Measurements from ENCODE around the gene DMPK.
A peak's percentile ranks its signal among the peaks of the same experiment; 100 is the strongest.

Gene DMPK

GRCh38 chr19:45785097-45785496 is 2.8 kb upstream of the DMPK start:
- DNase-seq = no peak

GRCh38 chr19:45784096-45784495 is 1.8 kb upstream of the DMPK start:
- no peak for DNase-seq

DNA sequence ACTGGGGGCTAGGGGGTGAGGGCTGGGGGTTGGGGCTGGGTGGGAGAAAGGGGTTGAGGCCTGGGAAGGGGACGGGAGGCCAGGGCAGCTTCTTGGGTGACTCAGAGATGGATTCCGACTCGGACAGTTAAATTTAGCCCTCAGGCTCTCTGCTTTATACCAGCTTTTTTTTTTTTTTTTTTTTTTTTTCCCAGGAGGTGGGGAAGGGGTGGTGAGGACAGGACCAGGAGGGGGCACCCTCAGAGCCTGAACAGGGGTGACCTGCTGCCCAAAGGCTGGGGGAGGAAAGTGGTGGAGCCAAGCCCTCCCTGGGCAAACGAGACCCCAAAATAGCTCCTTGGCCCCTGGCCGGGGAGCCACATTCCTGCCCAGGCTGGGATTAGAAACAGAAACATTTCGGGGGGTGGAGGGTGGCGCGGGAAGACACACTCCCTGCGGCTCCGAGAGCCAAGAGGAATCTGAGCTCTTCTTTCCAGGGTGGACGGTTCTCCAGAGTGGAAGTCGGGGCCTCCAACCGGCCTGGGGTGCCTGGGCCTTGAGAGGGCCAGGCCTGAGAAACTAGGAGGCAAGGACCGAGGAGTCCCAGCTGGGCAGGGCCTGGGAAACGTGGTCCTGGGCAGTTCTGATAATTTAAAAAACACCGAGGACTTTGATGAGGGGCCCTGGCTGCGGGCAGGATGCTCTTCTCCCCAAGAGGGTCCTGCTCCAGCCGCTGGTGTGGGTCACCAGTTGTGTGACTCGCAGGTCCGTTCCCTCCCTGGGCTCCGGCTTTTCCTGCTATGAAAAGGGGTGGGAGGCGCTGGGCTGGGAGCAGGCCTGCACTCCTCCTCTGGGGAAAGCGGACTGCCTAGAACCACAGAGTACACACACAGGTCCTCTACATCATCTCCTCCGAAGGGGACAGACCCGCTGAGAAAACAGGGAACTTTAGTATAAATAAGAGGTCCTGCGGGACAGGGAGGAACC is 813 bp upstream of the DMPK start:
- no peak for DNase-seq

DNA sequence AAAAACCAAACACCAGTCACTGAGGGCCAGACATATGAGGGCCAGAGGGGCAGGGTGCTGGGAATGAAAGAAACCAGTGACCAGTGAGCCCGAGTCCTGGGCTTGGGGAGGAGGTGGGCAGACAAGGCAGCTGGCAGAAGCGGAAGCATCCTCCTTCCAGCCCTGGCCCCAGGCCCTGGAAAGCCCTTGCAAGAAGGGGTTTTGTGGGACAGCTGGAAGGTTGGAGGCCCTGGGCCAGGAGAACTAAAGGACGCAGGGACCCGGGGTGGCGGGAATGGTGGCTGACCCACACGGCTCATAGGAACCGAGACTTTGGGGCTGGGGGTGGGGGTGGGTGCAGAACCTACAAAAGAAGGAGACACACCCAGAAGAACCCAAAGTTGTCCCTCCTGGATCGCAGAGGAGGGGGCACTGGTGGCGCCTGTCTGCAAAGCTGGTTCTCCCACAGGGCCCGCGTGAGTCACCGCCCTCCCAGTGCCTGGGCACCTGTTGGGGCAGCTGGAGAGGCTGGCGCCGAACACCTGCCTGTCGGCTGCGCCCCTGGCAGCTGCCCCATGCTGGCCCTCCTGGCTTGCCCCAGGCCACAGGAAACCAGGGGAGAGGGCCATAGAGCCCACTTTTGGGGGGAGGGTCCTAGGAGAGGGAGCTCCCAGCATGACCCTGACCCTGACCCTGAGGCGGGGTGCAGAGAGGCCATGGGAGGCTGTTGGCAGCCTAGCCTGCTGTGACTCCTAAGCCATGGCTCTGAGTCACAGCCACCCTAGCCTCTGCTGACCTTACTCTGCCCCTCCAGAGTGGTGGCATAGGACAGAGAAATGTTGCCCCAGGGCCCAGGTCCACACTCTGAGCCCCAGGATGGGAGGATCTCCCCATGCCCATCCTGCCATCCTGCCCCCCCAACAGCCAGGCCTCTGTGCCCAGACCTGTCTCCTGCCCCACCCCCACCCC is 802 bp downstream of the DMPK start:
- no peak for DNase-seq

- no peak for DNase-seq
These were observed 1.7 kb downstream of the DMPK start for GRCh38 chr19:45780448-45781213.

- DNase-seq = no peak
These were observed 2.2 kb downstream of the DMPK start for GRCh38 chr19:45780146-45780447.

- peak; percentile 38 to 77 (median 58) for DNase-seq
These were observed 2.8 kb downstream of the DMPK start for GRCh38 chr19:45779231-45780145.

DNA sequence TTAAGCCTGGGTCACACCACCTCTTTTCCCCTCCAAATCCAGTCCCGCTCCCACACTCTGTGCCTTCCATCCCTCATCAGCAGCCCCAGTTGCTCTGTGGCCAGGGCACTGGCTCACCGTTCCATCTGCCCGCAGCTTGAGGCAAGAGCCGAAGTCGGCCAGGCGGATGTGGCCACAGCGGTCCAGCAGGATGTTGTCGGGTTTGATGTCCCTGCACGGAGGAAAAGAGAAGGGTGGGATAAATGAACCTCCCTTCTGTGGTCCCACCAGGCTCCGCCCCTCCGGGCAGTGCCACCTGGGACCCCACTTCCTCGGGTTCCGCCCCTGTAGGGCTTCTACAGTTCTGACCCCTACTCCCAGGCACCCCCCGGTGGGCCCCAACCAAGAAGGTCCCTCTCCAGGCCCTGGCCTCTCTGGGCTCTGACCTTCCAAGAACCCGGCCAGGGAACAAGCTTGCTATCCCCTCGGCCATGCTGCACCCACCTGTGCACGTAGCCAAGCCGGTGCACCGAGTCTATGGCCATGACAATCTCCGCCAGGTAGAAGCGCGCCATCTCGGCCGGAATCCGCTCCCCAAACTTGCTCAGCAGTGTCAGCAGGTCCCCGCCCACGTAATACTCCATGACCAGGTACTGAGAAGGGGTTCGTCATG is 4.2 kb downstream of the DMPK start:
- DNase-seq = no peak

DNA sequence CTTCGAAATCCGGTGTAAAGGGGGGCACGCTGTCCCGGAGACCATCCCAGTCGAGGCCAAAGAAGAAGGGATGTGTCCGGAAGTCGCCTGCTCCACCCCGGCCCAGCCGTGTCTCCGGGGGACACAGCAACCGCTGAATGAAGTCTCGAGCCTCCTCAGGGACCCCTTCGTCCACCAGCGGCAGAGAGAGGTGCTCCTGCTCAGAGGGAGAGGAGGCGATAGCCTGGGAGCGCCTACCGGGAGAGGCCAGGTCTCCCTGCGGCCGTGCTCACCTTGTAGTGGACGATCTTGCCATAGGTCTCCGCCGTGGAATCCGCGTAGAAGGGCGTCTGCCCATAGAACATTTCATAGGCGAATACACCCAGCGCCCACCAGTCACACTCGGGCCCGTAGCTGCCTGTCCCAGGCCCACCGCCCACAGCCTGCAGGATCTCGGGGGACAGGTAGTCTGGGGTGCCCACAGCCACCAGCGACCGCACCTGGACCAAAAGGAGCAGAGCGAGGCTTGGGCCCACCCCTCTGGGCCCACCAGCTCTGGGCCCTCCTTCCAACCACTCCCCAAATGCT is 4.8 kb downstream of the DMPK start:
- DNase-seq = no peak

DNA sequence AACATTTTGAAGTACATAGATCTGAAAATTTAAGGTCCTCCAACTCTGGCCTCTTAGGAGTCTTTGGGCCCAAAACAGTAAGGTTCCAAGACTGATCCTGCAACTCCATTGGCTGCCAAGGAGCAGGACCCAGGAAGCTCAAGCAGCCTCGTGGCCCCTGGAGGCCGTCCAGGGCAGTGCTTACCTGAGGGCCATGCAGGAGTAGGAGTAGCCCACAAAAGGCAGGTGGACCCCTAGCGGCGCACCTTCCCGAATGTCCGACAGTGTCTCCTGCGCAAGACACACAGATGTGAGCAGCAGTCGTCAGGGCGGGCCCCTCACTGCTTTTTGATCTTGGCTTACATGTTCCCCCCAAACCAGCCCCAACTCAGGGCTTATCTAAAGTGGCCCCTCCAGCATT is 7.5 kb downstream of the DMPK start:
- no peak for DNase-seq

DNA sequence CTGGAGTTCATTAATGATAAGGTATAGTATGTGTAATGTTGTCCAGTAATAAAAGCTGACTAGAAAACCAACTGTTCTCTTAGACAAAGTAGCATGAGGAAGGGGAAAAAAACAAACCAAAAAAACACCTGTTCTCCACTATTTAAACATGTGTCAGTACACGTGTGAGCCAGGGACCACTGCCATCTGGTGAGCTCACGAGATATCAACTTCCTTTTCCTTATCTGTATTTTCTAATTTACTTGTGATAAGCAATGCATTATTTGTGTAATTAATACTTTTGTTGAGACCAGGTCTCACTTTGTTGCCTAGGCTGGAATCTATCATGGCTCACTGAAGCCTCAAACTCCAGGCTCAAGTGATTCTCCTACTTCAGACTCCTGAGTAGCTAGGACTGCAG is 8.9 kb downstream of the DMPK start:
- no peak for DNase-seq

GRCh38 chr19:45772912-45773311 is 9.4 kb downstream of the DMPK start:
- no peak for DNase-seq

- DNase-seq = no peak
These were observed 10.0 kb downstream of the DMPK start for GRCh38 chr19:45772130-45772840.

- DNase-seq = no peak
These were observed 10.9 kb downstream of the DMPK start for GRCh38 chr19:45771311-45771933.

GRCh38 chr19:45770192-45771101 is 11.8 kb downstream of the DMPK start:
- DNase-seq = peak; percentile 79 to 92 (median 86)

GRCh38 chr19:45769821-45770191 is 12.5 kb downstream of the DMPK start:
- DNase-seq = peak in 3 of 4 experiments; percentile 43 to 67 (median 63)

GRCh38 chr19:45768984-45769782 is 13.1 kb downstream of the DMPK start, which contains the start of gene SIX5:
Gene SIX5 (minus strand): TSS chr19:45769252. CDS start chr19:45768844, 408 bp downstream.
- DNase-seq = peak; percentile 82 to 91 (median 86)

DNA sequence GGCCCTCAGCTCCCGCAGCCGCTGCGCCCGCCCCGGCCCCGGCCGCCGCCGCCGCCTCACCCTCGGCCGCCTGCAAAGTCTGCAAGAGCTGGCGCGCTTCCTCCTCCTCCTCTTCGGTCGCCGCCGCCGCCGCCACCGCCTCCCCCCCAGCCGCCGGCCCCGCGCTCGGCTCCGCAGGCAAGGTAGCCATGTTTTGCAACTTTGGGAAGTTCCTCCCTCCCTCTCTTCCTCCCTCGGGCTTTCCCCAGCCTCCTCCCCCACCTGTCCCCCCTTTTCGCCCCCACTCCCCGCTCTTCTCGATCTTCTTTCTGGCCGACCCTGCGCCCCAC is 13.7 kb downstream of the DMPK start:
- peak in 1 of 4 experiments; percentile 22 for DNase-seq

Measured in activated naive CD4-positive, alpha-beta T cell (primary cell).